Activated CD4-positive, alpha-beta memory T cell treated with anti-CD3 and anti-CD28 coated beads for 36 hours (primary cell): ENCODE results near the gene ACSL4. TPM values are rescaled to one million over a fixed set of nuclear protein-coding genes. Genes with fewer than 3 reads are reported as not detected.
"Not testable (repeated sequence)": the region's sequence is repeated elsewhere in the genome, so short reads cannot be mapped to it uniquely, and the experiment has no call there.

ENCODE experiments used
- CTCF ChIA-PET: fragments of 350-600 bp; sonication (Branson Sonifier 250); formaldehyde crosslinking; loops from one replicate; lab custom pipeline; 2021; ENCODE audit warnings: antibody characterized with exemption, inconsistent platforms; lab: Charles Lee
- POLR2A ChIA-PET: fragments of 350-600 bp; sonication (Branson Sonifier 250); formaldehyde crosslinking; loops from one replicate; lab custom pipeline; 2021; ENCODE audit warnings: antibody characterized with exemption; lab: Charles Lee
- DNase-seq: peaks from one replicate; pipeline ENCODE4 v3.0.0-alpha.2; 2020
- H3K27ac Mint-ChIP-seq: one replicate; pipeline ENCODE4 v1.8.0; 2021; ENCODE audit warnings: mixed read lengths
- H3K27me3 Mint-ChIP-seq: one replicate; pipeline ENCODE4 v1.8.0; 2021; ENCODE audit warnings: mixed read lengths
- H3K36me3 Mint-ChIP-seq: one replicate; pipeline ENCODE4 v1.8.0; 2021; ENCODE audit warnings: mixed read lengths
- H3K4me1 Mint-ChIP-seq: one replicate; pipeline ENCODE4 v1.8.0; 2021; ENCODE audit warnings: low read depth, mixed read lengths
- H3K4me3 Mint-ChIP-seq: one replicate; pipeline ENCODE4 v1.8.0; 2021; ENCODE audit warnings: mild to moderate bottlenecking, mixed read lengths
- H3K9me3 Mint-ChIP-seq: one replicate; pipeline ENCODE4 v1.8.0; 2021; ENCODE audit warnings: mixed read lengths
- intact Hi-C: fragments of 100-400 bp; cut with micrococcal nuclease; formaldehyde crosslinking; loops from one replicate; pipeline ENCODE4 v1.15.1; 2023
- total RNA-seq, 2 experiments: library from RNA; stranded (reverse); gene quantifications; one replicate each; pipeline ENCODE4 v1.2.3, GENCODE V29; 2021

The ACSL4 gene
- total RNA-seq, 2 experiments from 2014 or later, result 63.2 to 63.3 TPM

DNA sequence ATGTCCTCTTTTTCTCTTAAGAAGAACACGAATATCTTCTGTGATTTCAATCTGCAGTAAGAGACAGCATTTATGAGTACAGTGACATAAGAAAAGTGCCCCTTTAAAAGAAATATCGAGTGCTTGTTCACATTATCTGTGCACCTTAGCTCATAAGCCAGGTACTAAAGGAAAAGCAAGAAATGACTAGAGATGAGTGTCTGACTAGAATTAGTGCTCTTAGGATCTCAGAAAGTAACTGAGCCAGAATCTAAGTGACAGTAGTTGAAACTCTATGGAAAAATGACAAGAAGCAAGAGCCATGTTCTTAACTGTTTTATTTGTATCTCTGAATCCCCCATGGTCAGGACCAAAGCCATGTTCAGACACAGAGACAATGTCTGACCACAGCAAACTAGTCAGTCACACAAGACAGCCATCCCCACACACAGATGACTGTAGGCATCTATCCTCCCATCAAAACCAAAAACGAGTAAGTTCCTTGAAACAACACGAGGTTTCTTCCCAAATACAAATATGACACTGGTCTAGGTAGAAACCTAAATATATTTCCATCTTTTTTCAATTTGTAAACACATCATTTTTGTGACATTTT lies 36.8 kb downstream of the ACSL4 start:
- POLR2A ChIA-PET, result interaction anchor here (0.9 kb wide), 1 partner anchor 17 kb away, joined by 3 read pairs; no protein-coding TSS in a partner anchor
- H3K9me3 Mint-ChIP-seq, result no peaks in the 10 kb centered on the region
- CTCF ChIA-PET, result interaction anchor here (1.0 kb wide), 1 partner anchor 16 kb away, joined by 5 read pairs; no protein-coding TSS in a partner anchor
- H3K4me1 Mint-ChIP-seq, result peaks cover 27% of the 10 kb centered on the region
- peaks cover 1% of the 10 kb centered on the region for H3K36me3 Mint-ChIP-seq
- intact Hi-C loops, result no loop called here
- no peak for DNase-seq
- H3K27ac Mint-ChIP-seq, result no peak overlapping the region
- no peaks in the 10 kb centered on the region for H3K27me3 Mint-ChIP-seq
- no peak overlapping the region for H3K4me3 Mint-ChIP-seq

DNA sequence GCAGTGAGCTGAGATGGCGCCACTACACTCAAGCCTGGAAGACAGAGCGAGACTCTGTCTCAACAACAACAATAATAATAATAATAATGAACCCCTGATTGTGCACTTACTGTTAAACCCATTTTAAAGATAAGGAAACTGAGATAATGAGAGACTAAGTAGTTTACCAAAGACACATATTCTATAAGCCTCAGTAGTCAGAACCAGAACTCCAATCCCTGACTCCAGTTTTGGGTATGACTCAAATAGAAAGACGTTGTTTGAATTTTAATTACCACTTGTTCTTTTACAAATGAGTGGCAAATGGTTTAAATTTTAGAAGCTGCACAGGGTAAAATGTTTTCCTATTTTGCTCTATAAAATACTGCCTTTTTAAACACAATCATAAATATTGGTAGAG lies 37.4 kb downstream of the ACSL4 start:
- Mint-ChIP-seq H3K27me3 (no peaks in the 10 kb centered on the region), H3K27ac (no peak overlapping the region), H3K36me3 (peaks cover 1% of the 10 kb centered on the region), H3K4me3 (no peak overlapping the region), H3K9me3 (no peaks in the 10 kb centered on the region), H3K4me1 (peaks cover 28% of the 10 kb centered on the region)
- intact Hi-C loops, result no loop called here
- POLR2A ChIA-PET, result interaction anchor here (0.9 kb wide), 1 partner anchor 17 kb away, joined by 3 read pairs; no protein-coding TSS in a partner anchor
- no peak for DNase-seq
- CTCF ChIA-PET, result interaction anchor here (1.0 to 2.5 kb wide), 2 partner anchors 17 to 195 kb away, joined by 5 to 6 read pairs; no protein-coding TSS in a partner anchor

DNA sequence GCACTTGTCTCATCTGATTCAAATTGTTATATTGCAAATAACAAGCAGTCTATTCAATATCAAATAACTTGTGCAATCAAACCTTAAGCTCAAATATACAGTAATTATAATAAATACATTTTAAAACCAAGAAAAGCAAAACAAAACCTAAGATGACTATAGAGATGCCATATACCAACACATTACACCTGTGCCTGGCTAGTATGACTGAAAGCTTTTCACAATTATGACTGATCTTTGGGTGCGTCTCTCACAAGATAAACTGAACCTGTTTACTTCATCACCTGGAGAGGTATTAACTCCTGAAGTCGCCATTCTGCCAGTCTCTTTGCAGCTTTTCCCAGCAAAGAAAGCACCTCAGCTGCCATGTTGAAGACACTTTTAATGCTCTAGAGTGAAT lies 41.3 kb downstream of the ACSL4 start:
- H3K9me3 Mint-ChIP-seq, result no peaks in the 10 kb centered on the region
- H3K4me3 Mint-ChIP-seq, result no peak overlapping the region
- intact Hi-C loops, result no loop called here
- no peak overlapping the region for H3K27ac Mint-ChIP-seq
- ChIA-PET CTCF (interaction anchor here (0.8 to 1.3 kb wide), 2 partner anchors 21 to 199 kb away, joined by 3 to 5 read pairs; no protein-coding TSS in a partner anchor), POLR2A (no interaction called here)
- peaks cover 1% of the 10 kb centered on the region for H3K36me3 Mint-ChIP-seq
- no peak for DNase-seq
- H3K4me1 Mint-ChIP-seq, result peaks cover 22% of the 10 kb centered on the region
- no peaks in the 10 kb centered on the region for H3K27me3 Mint-ChIP-seq

DNA sequence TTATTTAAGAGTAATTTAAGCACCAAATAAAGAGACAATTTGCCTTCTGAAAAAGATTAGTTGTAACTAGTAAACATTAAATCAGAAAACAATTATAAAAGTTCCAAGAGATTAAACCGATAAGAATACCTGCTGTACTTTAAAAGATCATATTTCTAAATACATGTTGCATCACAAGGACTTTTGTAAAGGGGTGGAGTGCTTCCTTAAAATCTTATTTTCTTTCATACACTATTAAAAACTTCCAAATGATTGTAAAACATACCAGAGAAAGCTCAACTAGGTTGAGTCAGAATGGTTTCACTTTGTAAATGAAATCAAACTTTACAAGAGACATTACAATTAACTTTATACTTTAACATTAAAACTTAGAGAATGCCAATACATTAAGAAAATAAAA lies 41.8 kb downstream of the ACSL4 start:
- ChIA-PET POLR2A (no interaction called here), CTCF (interaction anchor here (0.8 to 1.3 kb wide), 2 partner anchors 22 to 200 kb away, joined by 3 to 5 read pairs; no protein-coding TSS in a partner anchor)
- intact Hi-C loops, result no loop called here
- H3K27me3 Mint-ChIP-seq, result no peaks in the 10 kb centered on the region
- H3K9me3 Mint-ChIP-seq, result no peaks in the 10 kb centered on the region
- DNase-seq, result no peak
- peaks cover 17% of the 10 kb centered on the region for H3K4me1 Mint-ChIP-seq
- H3K36me3 Mint-ChIP-seq, result peaks cover 1% of the 10 kb centered on the region
- H3K4me3 Mint-ChIP-seq, result no peak overlapping the region
- no peak overlapping the region for H3K27ac Mint-ChIP-seq

DNA sequence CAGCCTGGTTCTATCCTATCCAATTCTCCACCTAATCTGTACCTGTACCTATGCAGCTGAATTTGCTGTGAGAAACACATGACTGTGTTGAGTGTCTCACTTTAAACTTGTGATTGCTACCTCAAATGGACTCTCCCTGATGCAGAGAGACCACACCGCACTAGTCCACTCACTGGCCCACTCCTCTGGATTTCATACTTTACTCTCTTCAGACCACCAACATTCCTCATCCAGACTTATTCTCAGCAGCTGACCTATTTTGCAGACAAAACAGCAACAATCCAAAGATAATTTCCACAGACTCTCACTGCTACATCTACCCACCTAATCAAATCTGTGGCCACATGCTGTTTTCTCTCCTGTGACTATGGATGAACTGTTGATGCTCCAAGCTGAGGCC lies 45.2 kb downstream of the ACSL4 start:
- ChIA-PET POLR2A (no interaction called here), CTCF (interaction anchor here (0.9 kb wide), 1 partner anchor 24 kb away, joined by 3 read pairs; no protein-coding TSS in a partner anchor)
- H3K27me3 Mint-ChIP-seq, result no peaks in the 10 kb centered on the region
- H3K27ac Mint-ChIP-seq, result no peak overlapping the region
- intact Hi-C loops, result loop anchor here (2.0 to 10.0 kb wide), 3 partner anchors 45 to 154 kb away; partner anchors contain the start of genes ACSL4 and NXT2
- no peak for DNase-seq
- H3K36me3 Mint-ChIP-seq, result no peaks in the 10 kb centered on the region
- no peak overlapping the region for H3K4me3 Mint-ChIP-seq
- H3K9me3 Mint-ChIP-seq, result no peaks in the 10 kb centered on the region
- peaks cover 22% of the 10 kb centered on the region for H3K4me1 Mint-ChIP-seq

DNA sequence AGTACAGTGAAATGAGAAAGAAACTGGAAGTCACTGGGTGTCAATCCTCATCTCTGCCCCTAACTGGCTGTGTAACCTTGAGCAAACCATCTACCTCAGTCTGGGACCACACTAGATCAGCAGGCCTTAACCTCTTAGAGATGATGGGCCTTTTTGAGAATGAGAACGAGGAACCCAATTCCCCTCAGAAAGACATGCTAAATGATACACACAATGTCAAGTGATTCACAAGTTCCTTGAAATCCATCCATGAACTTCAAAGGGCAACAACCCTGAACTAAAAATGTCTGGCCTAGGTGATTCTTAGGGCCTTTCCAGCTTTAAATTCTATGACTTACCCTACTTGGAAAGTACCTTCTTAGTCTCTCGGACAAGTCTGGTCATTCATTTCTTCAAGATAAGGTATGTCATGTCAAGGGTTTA lies 47.4 kb downstream of the ACSL4 start:
- no peaks in the 10 kb centered on the region for H3K27me3 Mint-ChIP-seq
- intact Hi-C loops, result loop anchor here (1.0 to 10.0 kb wide), 4 partner anchors 24 to 157 kb away; partner anchors contain the start of genes ACSL4 and NXT2

DNA sequence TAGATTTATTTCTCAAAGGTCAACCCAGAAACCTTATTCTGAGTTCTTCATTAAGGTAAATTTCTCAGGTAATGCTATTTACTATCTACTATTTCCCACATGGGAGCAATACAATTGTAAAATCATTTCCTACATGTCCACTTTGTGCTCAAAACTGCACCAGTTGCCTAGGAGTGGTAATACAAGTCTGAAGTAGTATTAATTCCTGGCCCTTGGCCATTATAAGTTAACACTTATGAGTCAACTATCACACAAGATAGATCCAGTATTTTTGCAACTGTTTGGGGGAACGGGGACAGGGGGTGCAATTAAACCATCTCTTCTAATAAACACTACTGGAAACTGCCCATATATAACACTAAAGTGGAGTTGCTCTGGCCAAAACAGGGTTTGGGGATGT lies 48.9 kb downstream of the ACSL4 start:
- Mint-ChIP-seq H3K4me1 (peaks cover 18% of the 10 kb centered on the region), H3K9me3 (no peaks in the 10 kb centered on the region), H3K36me3 (peaks cover 3% of the 10 kb centered on the region), H3K27ac (no peak overlapping the region), H3K27me3 (no peaks in the 10 kb centered on the region), H3K4me3 (no peak overlapping the region)
- intact Hi-C loops, result loop anchor here (10.0 kb wide), 1 partner anchor 149 kb away; the partner anchor contains the start of gene NXT2
- ChIA-PET POLR2A (no interaction called here), CTCF (no interaction called here)
- DNase-seq, result no peak

More for the DNA sequence above, 47.4 kb downstream of the ACSL4 start:
- Mint-ChIP-seq H3K4me3 (no peak overlapping the region), H3K9me3 (no peaks in the 10 kb centered on the region), H3K27ac (peak overlapping the region; percentile 83), H3K4me1 (peaks cover 18% of the 10 kb centered on the region), H3K36me3 (peaks cover 3% of the 10 kb centered on the region)
- peak; percentile 21 for DNase-seq
- ChIA-PET CTCF (interaction anchor here (1.5 kb wide), 1 partner anchor 171 kb away, joined by 6 read pairs; no protein-coding TSS in a partner anchor), POLR2A (no interaction called here)

DNA sequence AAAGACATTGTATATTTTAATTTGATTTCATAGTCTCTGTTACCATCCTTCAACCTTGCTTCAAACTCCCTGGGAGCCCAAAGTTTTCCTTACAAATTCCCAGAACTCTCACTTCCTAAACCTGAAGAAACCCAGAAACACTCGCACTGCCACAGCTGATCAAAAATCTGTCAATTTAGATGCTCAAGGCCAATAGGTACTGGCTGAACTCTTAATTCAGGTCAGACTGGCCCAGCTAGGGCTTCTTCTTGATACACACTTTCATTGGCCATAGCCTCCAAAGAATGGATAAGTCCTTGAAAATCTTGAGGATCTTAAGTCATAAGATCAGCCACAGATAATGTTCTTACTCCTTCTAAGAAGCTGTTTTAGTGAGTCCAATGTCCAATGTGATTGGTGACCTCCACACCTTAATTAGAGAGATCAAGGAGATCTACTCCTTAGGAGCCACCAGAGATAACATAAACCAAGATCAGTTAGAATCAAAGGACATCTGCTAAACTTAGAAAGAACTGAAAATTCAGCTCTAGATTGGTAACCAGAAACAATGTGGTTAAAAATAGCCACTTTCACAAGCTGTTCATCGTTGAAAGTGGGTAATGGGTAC lies 51.5 kb downstream of the ACSL4 start:
- Mint-ChIP-seq H3K27ac (no peak overlapping the region), H3K9me3 (no peaks in the 10 kb centered on the region), H3K4me1 (peaks cover 15% of the 10 kb centered on the region), H3K27me3 (no peaks in the 10 kb centered on the region), H3K36me3 (peaks cover 8% of the 10 kb centered on the region), H3K4me3 (no peak overlapping the region)
- ChIA-PET POLR2A (no interaction called here), CTCF (no interaction called here)
- intact Hi-C loops, result loop anchor here (10.0 kb wide), 1 partner anchor 147 kb away; the partner anchor contains the start of gene NXT2
- DNase-seq, result no peak

DNA sequence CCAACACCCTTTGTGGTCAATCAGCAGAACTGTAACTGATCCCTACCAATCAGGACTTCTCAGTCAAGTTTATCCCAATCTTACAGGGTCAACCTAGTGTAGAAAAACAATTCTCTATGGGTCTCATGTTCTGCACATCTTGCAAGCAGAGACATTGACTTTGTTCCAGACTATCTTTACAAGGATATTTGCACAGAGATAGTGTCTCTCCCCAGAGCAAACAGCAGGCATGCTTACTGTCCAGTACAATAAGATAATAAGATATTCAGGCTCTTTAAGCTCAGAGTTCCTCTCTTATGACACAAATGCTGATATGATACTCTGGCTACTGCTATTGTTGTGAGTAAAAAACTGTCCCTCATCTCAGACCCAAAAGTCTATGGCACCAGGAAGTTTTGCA lies 53.2 kb downstream of the ACSL4 start:
- POLR2A ChIA-PET, result no interaction called here
- CTCF ChIA-PET, result no interaction called here
- Mint-ChIP-seq H3K36me3 (peaks cover 13% of the 10 kb centered on the region), H3K9me3 (no peaks in the 10 kb centered on the region), H3K27me3 (no peaks in the 10 kb centered on the region), H3K4me3 (no peak overlapping the region), H3K4me1 (peaks cover 4% of the 10 kb centered on the region), H3K27ac (no peak overlapping the region)
- no peak for DNase-seq
- intact Hi-C loops, result loop anchor here (10.0 kb wide), 1 partner anchor 145 kb away; the partner anchor contains the start of gene NXT2

DNA sequence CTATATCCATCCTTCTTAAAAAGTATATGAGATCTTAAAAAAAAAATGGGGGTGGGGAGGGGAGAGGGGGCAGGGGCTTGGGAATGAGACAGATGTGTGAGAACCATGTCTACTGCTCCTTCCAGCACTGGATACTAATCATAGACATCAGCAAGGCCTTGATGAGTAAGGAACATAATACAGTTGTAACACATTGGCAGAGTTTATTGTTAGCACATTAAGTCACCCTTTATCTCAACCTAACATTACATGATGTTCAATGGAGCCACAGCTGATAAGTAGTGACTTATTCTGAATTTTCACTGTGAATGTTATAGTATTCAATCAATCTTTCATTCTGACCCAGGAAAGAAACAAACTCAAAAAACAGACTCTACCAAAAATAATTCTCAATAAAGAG lies 60.8 kb downstream of the ACSL4 start:
- intact Hi-C loops, result no loop called here
- H3K9me3 Mint-ChIP-seq, result no peaks in the 10 kb centered on the region
- DNase-seq, result no peak
- no peaks in the 10 kb centered on the region for H3K27me3 Mint-ChIP-seq
- no peaks in the 10 kb centered on the region for H3K4me1 Mint-ChIP-seq
- ChIA-PET POLR2A (no interaction called here), CTCF (no interaction called here)
- no peak overlapping the region for H3K4me3 Mint-ChIP-seq
- H3K36me3 Mint-ChIP-seq, result peaks cover 24% of the 10 kb centered on the region
- no peak overlapping the region for H3K27ac Mint-ChIP-seq

DNA sequence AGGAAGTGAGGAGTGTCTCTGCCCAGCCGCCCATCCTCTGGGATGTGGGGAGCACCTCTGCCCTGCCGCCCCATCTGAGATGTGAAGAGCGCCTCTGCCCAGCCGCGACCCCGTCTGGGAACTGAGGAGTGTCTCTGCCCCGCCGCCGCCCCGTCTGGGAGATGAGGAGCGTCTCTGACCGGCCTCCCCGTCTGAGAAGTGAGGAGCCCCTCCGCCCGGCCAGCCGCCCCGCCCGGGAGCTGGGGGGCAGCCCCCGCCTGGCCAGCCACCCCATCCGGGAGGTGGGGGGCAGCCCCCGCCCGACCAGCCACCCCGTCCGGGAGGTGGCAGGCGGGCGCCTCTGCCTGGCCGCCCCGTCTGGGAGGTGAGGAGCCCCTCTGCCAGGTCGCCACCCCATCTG lies 61.9 kb downstream of the ACSL4 start:
- H3K36me3 Mint-ChIP-seq, result peaks cover 24% of the 10 kb centered on the region
- H3K27me3 Mint-ChIP-seq, H3K9me3 Mint-ChIP-seq, POLR2A ChIA-PET, H3K4me1 Mint-ChIP-seq, DNase-seq, intact Hi-C loops, H3K27ac Mint-ChIP-seq, CTCF ChIA-PET, H3K4me3 Mint-ChIP-seq: not testable (repeated sequence)

DNA sequence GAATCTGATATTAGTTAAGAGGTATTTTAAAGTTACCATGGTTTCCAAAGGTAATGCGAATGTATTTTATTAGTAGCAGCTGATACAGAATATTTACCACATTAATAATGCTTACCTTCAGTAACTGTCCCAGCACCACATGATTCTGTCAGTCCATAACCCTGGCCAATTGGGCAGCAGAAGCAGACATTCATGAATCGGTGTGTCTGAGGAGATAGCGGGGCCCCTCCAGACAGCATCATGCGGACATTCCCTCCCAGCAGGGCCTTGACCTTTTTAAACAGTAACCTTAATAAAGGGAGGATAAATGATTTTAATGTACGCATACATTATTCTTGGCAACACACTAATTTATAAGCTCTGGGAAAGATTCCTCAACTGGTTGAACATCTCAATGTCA lies 65.1 kb downstream of the ACSL4 start:
- Mint-ChIP-seq H3K27me3 (no peaks in the 10 kb centered on the region), H3K4me1 (no peaks in the 10 kb centered on the region), H3K27ac (no peak overlapping the region), H3K4me3 (no peak overlapping the region), H3K36me3 (peaks cover 31% of the 10 kb centered on the region), H3K9me3 (no peaks in the 10 kb centered on the region)
- DNase-seq, result no peak
- ChIA-PET POLR2A (no interaction called here), CTCF (no interaction called here)
- intact Hi-C loops, result no loop called here
